GM12872 (cell line): Measurements from ENCODE around the gene BNIP3.

Experiments
- CTCF ChIP-seq: IDR thresholded peaks from 3 replicates; pipeline ENCODE4 v1.5.1; 2011; ENCODE audit warnings: low read depth, mild to moderate bottlenecking, low read length, moderate library complexity; ENCODE audit not compliant: insufficient read depth

BNIP3 gene

GRCh38 chr10:132001238-132001972 is 19.7 kb upstream of the BNIP3 start:
- no peak for TF ChIP-seq CTCF

- no peak for TF ChIP-seq CTCF
Measured at GRCh38 chr10:131998845-131999681, 17.3 kb upstream of the BNIP3 start.

- TF ChIP-seq CTCF: no peak
Measured at GRCh38 chr10:131998050-131998844, 16.5 kb upstream of the BNIP3 start.

- TF ChIP-seq CTCF: no peak
Measured at GRCh38 chr10:131997366-131998049, 15.8 kb upstream of the BNIP3 start.

- no peak for TF ChIP-seq CTCF
Measured at GRCh38 chr10:131996466-131997365, 15.0 kb upstream of the BNIP3 start.

- no peak for TF ChIP-seq CTCF
Measured at GRCh38 chr10:131994435-131994834, 12.7 kb upstream of the BNIP3 start.
